H7 (cell line): ENCODE measurements around the gene GNAS-AS1. TPM values are rescaled to one million over a fixed set of nuclear protein-coding genes. Genes with fewer than 3 reads are reported as not detected.

Source experiments
- DNase-seq: peaks from one replicate; pipeline ENCODE4 v3.0.0; 2012
- H3K27me3 ChIP-seq: 2 replicates; pipeline ENCODE4 v1.6.0; 2011; ENCODE audit warnings: mild to moderate bottlenecking, low read length; ENCODE audit not compliant: control insufficient read depth, insufficient read depth
- H3K36me3 ChIP-seq: replicated peaks from 2 replicates; pipeline ENCODE4 v1.5.1; 2011; ENCODE audit warnings: low read length; ENCODE audit not compliant: control insufficient read depth, insufficient read depth
- H3K4me3 ChIP-seq: 2 replicates; pipeline ENCODE4 v1.5.1; 2011; ENCODE audit warnings: low read depth, mild to moderate bottlenecking, control low read depth, low read length, moderate library complexity; ENCODE audit not compliant: insufficient read depth
- total RNA-seq: library from RNA; depleted of rRNA; stranded (reverse); fragments of >200 nt; shearing (Covaris generic); gene quantifications from 2 replicates; pipeline ENCODE4 v1.2.3, GENCODE V29; 2014

The GNAS-AS1 gene
- total RNA-seq, 1 experiment from 2014 or later = 0.24 TPM

GRCh38 chr20:58788896-58789544 lies 61.7 kb downstream of the GNAS-AS1 start:
- no peak for DNase-seq
- Histone ChIP-seq H3K4me3 (no peak overlapping the region), H3K27me3 (0 out of 2 replicates have a peak, but pooled peaks cover 2% of the 10 kb centered on the region), H3K36me3 (no peaks in the 10 kb centered on the region)

GRCh38 chr20:58787211-58788005 lies 63.3 kb downstream of the GNAS-AS1 start:
- no peak for DNase-seq
- no peak overlapping the region for H3K4me3 ChIP-seq
- no peaks in the 10 kb centered on the region for H3K36me3 ChIP-seq
- 0 out of 2 replicates have a peak, but pooled peaks cover 2% of the 10 kb centered on the region for H3K27me3 ChIP-seq

- Histone ChIP-seq H3K36me3 (no peaks in the 10 kb centered on the region), H3K27me3 (0 out of 2 replicates have a peak, but pooled peaks cover 2% of the 10 kb centered on the region), H3K4me3 (no peak overlapping the region)
- no peak for DNase-seq
These were observed 66.2 kb downstream of the GNAS-AS1 start for GRCh38 chr20:58784321-58785074.

- Histone ChIP-seq H3K27me3 (0 out of 2 replicates have a peak, but pooled peaks cover 2% of the 10 kb centered on the region), H3K4me3 (no peak overlapping the region), H3K36me3 (no peaks in the 10 kb centered on the region)
- DNase-seq = no peak
These were observed 67.1 kb downstream of the GNAS-AS1 start for GRCh38 chr20:58783511-58784011.

- Histone ChIP-seq H3K36me3 (no peaks in the 10 kb centered on the region), H3K27me3 (0 out of 2 replicates have a peak, but pooled peaks cover 4% of the 10 kb centered on the region), H3K4me3 (no peak overlapping the region)
- no peak for DNase-seq
These were observed 69.6 kb downstream of the GNAS-AS1 start for GRCh38 chr20:58781138-58781537.

GRCh38 chr20:58778760-58779159 lies 71.9 kb downstream of the GNAS-AS1 start:
- DNase-seq = no peak
- Histone ChIP-seq H3K36me3 (no peaks in the 10 kb centered on the region), H3K27me3 (0 out of 2 replicates have a peak, but pooled peaks cover 1% of the 10 kb centered on the region), H3K4me3 (no peak overlapping the region)

- H3K36me3 ChIP-seq = no peaks in the 10 kb centered on the region
- no peak for DNase-seq
- H3K27me3 ChIP-seq = 0 out of 2 replicates have a peak, but pooled peaks cover 1% of the 10 kb centered on the region
- no peak overlapping the region for H3K4me3 ChIP-seq
These were observed 73.0 kb downstream of the GNAS-AS1 start for GRCh38 chr20:58777657-58778056.

GRCh38 chr20:58776109-58776508 lies 74.6 kb downstream of the GNAS-AS1 start:
- no peak for DNase-seq
- Histone ChIP-seq H3K36me3 (no peaks in the 10 kb centered on the region), H3K27me3 (peaks cover 1% of the 10 kb centered on the region; the same call in 1 of the 2 replicates), H3K4me3 (no peak overlapping the region)

- H3K27me3 ChIP-seq = peaks cover 1% of the 10 kb centered on the region; the same call in 1 of the 2 replicates
- no peak for DNase-seq
- no peak overlapping the region for H3K4me3 ChIP-seq
- H3K36me3 ChIP-seq = no peaks in the 10 kb centered on the region
These were observed 75.3 kb downstream of the GNAS-AS1 start for GRCh38 chr20:58775371-58775770.

- peaks cover 1% of the 10 kb centered on the region; the same call in 1 of the 2 replicates for H3K27me3 ChIP-seq
- H3K4me3 ChIP-seq = no peak overlapping the region
- no peak for DNase-seq
- no peaks in the 10 kb centered on the region for H3K36me3 ChIP-seq
These were observed 75.9 kb downstream of the GNAS-AS1 start for GRCh38 chr20:58774667-58775263.

- DNase-seq = no peak
- Histone ChIP-seq H3K27me3 (peaks cover 1% of the 10 kb centered on the region; the same call in 1 of the 2 replicates), H3K4me3 (no peak overlapping the region), H3K36me3 (no peaks in the 10 kb centered on the region)
These were observed 76.5 kb downstream of the GNAS-AS1 start for GRCh38 chr20:58774214-58774613.

- Histone ChIP-seq H3K27me3 (no peaks in the 10 kb centered on the region; the same call in 1 of the 2 replicates), H3K36me3 (no peaks in the 10 kb centered on the region), H3K4me3 (no peak overlapping the region)
- DNase-seq = no peak
These were observed 77.9 kb downstream of the GNAS-AS1 start for GRCh38 chr20:58772786-58773185.
